ENCODE measurements around the gene SETBP1.

SETBP1 gene

DNA sequence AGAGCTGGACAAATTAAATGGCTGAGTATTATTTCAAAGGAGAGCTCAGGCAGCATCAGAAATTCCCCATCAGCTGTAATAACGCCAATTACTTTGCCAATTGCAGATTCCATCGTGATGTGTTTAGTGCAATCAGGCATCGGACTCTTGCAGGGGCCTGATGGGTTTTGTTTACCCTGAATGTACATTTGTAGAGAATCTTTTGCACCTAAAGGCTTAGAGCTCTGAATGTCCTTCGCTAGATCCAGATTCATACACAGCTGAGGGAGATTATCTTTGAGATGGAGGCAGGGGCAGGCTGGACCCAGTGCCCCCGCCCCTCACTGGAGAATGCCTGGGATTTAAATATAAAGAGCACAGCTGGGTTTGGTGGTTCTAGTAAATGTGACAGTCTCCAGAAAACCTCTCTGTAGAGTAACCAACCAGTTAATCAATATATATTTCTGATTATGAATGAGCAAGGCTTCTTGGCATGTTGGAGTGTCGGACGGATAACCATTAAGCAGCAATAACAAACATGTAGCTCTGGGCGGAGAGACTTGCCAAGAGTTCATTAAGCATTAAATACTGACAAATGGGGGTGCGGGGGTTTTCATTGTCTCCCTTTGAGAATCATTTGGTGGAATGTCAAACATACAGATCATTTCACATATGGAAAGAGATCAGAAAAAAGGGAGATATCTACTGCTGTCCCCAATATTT is 200.9 kb downstream of the SETBP1 start:
- TF ChIP-seq, protein P1, sequence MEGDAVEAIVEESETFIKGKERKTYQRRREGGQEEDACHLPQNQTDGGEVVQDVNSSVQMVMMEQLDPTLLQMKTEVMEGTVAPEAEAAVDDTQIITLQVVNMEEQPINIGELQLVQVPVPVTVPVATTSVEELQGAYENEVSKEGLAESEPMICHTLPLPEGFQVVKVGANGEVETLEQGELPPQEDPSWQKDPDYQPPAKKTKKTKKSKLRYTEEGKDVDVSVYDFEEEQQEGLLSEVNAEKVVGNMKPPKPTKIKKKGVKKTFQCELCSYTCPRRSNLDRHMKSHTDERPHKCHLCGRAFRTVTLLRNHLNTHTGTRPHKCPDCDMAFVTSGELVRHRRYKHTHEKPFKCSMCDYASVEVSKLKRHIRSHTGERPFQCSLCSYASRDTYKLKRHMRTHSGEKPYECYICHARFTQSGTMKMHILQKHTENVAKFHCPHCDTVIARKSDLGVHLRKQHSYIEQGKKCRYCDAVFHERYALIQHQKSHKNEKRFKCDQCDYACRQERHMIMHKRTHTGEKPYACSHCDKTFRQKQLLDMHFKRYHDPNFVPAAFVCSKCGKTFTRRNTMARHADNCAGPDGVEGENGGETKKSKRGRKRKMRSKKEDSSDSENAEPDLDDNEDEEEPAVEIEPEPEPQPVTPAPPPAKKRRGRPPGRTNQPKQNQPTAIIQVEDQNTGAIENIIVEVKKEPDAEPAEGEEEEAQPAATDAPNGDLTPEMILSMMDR (IDR thresholded peaks at IDR 0.05; ENCODE audit: control insufficient read depth, extremely low read depth, insufficient read depth) = no peak
- no peak overlapping the region for H3K4me3 ChIP-seq (ENCODE audit: low read depth, low read length)
- DNase-seq (ENCODE audit: low read depth) = no peak

DNA sequence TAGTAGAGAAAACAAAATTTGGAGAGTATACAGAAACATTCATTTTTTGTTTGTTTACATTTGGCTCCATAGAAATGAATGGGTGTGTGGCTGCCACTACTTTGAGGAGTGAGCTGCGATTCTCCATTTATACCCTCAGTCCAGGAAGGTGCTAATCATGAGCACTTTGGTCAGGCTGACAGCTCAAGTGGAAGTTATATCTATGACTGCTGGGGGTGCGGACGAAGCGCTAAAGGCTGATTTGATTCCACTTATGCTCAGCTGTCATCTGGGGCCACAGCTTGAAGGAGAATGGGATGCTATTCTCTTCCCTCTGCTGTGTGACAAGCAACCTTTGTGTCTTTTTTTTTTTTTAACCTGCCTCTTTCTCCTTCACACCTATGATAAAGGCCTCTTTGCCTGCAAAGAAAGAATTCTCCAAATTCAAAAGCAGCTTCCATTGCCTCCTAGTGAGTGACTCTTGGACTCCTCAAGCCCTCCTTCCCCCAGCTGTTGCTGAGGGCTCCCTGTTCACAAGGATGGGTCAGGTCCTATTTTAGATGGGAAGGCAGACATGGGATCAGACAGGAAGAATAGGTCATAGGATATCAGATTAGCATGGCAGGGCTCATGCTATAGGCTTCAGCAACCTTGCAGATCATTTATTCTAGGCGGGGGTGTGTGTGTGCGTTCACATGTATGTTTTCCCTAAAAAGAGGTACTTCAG is 201.6 kb downstream of the SETBP1 start:
- no peak overlapping the region for H3K4me3 ChIP-seq (ENCODE audit: low read depth, low read length)
- TF ChIP-seq, protein P1 (IDR thresholded peaks at IDR 0.05; ENCODE audit: control insufficient read depth, extremely low read depth, insufficient read depth) = no peak
- no peak for DNase-seq (ENCODE audit: low read depth)

DNA sequence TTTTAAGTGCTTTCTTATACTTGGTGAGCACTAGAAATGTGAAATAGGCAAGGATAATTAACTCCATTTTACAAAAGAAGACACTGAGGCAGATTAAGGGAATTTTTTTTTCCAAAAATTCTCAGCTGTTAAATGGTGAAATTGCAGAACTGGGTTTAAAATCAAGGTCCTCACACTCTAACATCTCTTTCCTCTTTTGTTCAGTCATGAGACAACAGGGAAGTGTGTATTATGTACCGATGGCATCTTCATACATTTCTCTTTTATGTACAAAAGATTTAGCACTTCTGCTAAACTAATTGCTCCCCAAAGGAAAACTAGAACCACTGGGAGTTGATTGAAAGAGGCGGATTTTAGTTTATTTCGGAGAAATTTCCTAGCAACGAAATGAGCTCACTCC is 203.0 kb downstream of the SETBP1 start:
- DNase-seq (ENCODE audit: low read depth) = no peak
- H3K4me3 ChIP-seq (ENCODE audit: low read depth, low read length) = no peak overlapping the region
- TF ChIP-seq, protein P1 (IDR thresholded peaks at IDR 0.05; ENCODE audit: control insufficient read depth, extremely low read depth, insufficient read depth) = no peak

DNA sequence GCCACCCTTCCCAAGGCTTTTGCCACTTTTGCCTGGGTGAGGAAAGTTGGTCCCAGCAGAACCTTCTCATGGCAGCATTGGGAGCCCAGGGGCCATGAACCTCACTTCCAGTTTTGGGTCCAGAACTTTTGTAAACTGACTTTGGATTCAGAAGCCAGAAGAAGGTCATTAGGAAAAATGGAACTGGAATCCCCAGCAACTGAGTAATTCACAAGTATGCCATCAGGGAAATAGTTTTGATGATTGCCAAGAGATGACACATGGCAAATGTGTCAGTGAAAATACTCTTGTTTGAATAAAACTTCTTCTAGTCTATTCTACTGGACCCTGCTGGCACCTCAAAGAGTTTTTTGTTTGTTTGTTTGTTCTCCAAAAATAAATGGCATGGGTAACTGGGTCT is 203.7 kb downstream of the SETBP1 start:
- H3K4me3 ChIP-seq (ENCODE audit: low read depth, low read length) = no peak overlapping the region
- no peak for DNase-seq (ENCODE audit: low read depth)
- TF ChIP-seq, protein P1 (IDR thresholded peaks at IDR 0.05; ENCODE audit: control insufficient read depth, extremely low read depth, insufficient read depth) = no peak

DNA sequence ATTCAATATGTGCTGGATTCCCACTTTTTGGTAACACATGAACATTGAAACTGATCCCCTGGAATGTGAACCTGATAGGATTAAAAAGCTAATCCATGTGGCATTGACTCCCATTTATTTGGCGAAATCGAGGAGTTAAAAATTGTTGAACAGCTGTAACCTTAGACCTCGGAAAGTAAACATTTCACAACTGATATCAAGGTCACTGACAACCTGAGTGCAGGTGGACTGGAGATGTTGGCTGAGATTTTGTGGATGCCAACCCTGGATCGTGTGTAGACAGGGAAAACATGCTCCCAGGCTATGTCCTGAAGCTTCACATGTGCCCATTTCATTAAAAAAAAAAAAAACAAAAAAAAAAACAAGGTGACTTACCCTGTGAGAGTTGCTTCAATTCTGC is 204.8 kb downstream of the SETBP1 start:
- TF ChIP-seq, protein P1 (IDR thresholded peaks at IDR 0.05; ENCODE audit: control insufficient read depth, extremely low read depth, insufficient read depth) = no peak
- H3K4me3 ChIP-seq (ENCODE audit: low read depth, low read length) = no peak overlapping the region

DNA sequence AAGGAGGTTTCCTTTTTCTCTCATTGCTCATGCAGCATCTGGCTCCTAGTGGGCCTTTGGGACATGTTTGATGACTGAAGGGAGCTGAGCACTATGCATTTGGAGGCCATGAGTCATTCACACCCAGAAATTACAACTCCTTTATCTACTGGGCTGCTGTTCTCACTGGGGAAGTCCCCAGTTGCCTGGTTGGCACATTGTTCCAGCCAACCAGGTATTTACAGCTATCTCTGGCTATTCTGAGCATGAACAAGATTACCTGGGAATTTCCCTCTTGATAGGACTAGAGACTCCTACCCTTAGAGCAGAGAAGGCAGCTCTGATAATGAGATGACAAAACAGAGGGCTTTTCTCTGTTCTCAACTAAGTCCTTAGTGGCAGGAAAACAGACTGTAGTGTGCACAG is 206.5 kb downstream of the SETBP1 start:
- DNase-seq (ENCODE audit: low read depth) = no peak
- TF ChIP-seq, protein P1 (IDR thresholded peaks at IDR 0.05; ENCODE audit: control insufficient read depth, extremely low read depth, insufficient read depth) = no peak
- no peak overlapping the region for H3K4me3 ChIP-seq (ENCODE audit: low read depth, low read length)

More for the DNA sequence above, 204.8 kb downstream of the SETBP1 start:
- no peak for DNase-seq (ENCODE audit: low read depth)
